Trophoblast cell (in vitro differentiated cells and primary cell): ENCODE data around the gene NSD1.

ENCODE experiments used
- DNase-seq, 2 donors: peaks; one replicate each; pipeline ENCODE4 v3.0.0-alpha.2; 2016
- H2AFZ ChIP-seq: 2 replicates; pipeline ENCODE4 v1.6.1; 2013; ENCODE audit warnings: low read length, moderate library complexity, mild to moderate bottlenecking; ENCODE audit not compliant: insufficient read depth, poor library complexity
- H2AK5ac ChIP-seq: 2 replicates; pipeline ENCODE4 v1.6.1; 2013; ENCODE audit warnings: mild to moderate bottlenecking, low read length
- H2BK120ac ChIP-seq: 2 replicates; pipeline ENCODE4 v1.6.1; 2013; ENCODE audit warnings: low read length, mild to moderate bottlenecking, moderate library complexity; ENCODE audit not compliant: insufficient read depth, poor library complexity
- H2BK12ac ChIP-seq: 2 replicates; pipeline ENCODE4 v1.6.1; 2013; ENCODE audit warnings: mild to moderate bottlenecking, low read length, moderate library complexity
- H2BK5ac ChIP-seq: 2 replicates; pipeline ENCODE4 v1.6.1; 2013; ENCODE audit warnings: low read length, low read depth, moderate library complexity, mild to moderate bottlenecking; ENCODE audit not compliant: poor library complexity
- H3K14ac ChIP-seq: 2 replicates; pipeline ENCODE4 v1.6.1; 2013; ENCODE audit warnings: mild to moderate bottlenecking, low read length
- H3K18ac ChIP-seq: 2 replicates; pipeline ENCODE4 v1.6.1; 2013; ENCODE audit warnings: mild to moderate bottlenecking, low read length
- H3K23ac ChIP-seq: 2 replicates; pipeline ENCODE4 v1.6.1; 2013; ENCODE audit warnings: low read length
- H3K27ac ChIP-seq: 2 replicates; pipeline ENCODE4 v1.5.1; 2013; ENCODE audit warnings: low read depth, mild to moderate bottlenecking, inconsistent platforms, low read length, moderate library complexity
- H3K27me3 ChIP-seq: 2 replicates; pipeline ENCODE4 v1.6.1; 2013; ENCODE audit warnings: inconsistent platforms, mild to moderate bottlenecking, low read length, moderate library complexity; ENCODE audit not compliant: insufficient read depth
- H3K36me3 ChIP-seq, 2 experiments: 1 replicate in 1 of 2; 2 replicates in 1 of 2; pipeline ENCODE4 v1.6.1; 2013; ENCODE audit warnings: low read length in 2 of 2, mild to moderate bottlenecking in 2 of 2, moderate library complexity in 1 of 2; ENCODE audit not compliant: insufficient read depth in 2 of 2, control insufficient read depth in 1 of 2
- H3K4ac ChIP-seq: 2 replicates; pipeline ENCODE4 v1.6.1; 2013; ENCODE audit warnings: low read depth, mild to moderate bottlenecking, low read length, moderate library complexity
- H3K4me1 ChIP-seq, 2 experiments: 1 replicate in 1 of 2; 2 replicates in 1 of 2; pipeline ENCODE4 v1.6.1; 2013; ENCODE audit warnings: low read length in 2 of 2, mild to moderate bottlenecking in 2 of 2, moderate library complexity in 1 of 2; ENCODE audit not compliant: insufficient read depth in 2 of 2, control insufficient read depth in 1 of 2
- H3K4me2 ChIP-seq: 2 replicates; pipeline ENCODE4 v1.6.1; 2013; ENCODE audit warnings: inconsistent platforms, mild to moderate bottlenecking, low read length, moderate library complexity
- H3K4me3 ChIP-seq: 2 replicates; pipeline ENCODE4 v1.5.1; 2013; ENCODE audit warnings: mild to moderate bottlenecking, low read depth, low read length, inconsistent platforms
- H3K79me1 ChIP-seq: one replicate; pipeline ENCODE4 v1.6.1; 2013; ENCODE audit warnings: low read length
- H3K79me2 ChIP-seq: 2 replicates; pipeline ENCODE4 v1.6.1; 2013; ENCODE audit warnings: low read length, mild to moderate bottlenecking; ENCODE audit not compliant: control insufficient read depth, insufficient read depth, poor library complexity
- H3K9ac ChIP-seq: 2 replicates; pipeline ENCODE4 v1.6.1; 2013; ENCODE audit warnings: mild to moderate bottlenecking, low read length
- H3K9me3 ChIP-seq: 2 replicates; pipeline ENCODE4 v1.6.1; 2013; ENCODE audit warnings: low read depth, mild to moderate bottlenecking, control low read depth, inconsistent platforms, low read length; ENCODE audit not compliant: insufficient read depth
- H4K12ac ChIP-seq: 2 replicates; pipeline ENCODE4 v1.6.1; 2013; ENCODE audit warnings: low read depth, mild to moderate bottlenecking, low read length, moderate library complexity
- H4K8ac ChIP-seq: 2 replicates; pipeline ENCODE4 v1.6.1; 2013; ENCODE audit warnings: low read depth, mild to moderate bottlenecking, low read length, moderate library complexity
- H4K91ac ChIP-seq: one replicate; pipeline ENCODE4 v1.6.1; 2013; ENCODE audit warnings: low read depth, mild to moderate bottlenecking, low read length, moderate library complexity
- WGBS: extraction: QIAGEN DNeasy Blood & Tissue Kit; methylation state at CpG from one replicate; pipeline ENCODE4 v1.1.7; 2013; ENCODE audit warnings: missing lambda C conversion rate; ENCODE audit not compliant: insufficient read length, insufficient coverage; ENCODE audit errors: extremely low coverage; 5-methylcytosine and 5-hydroxymethylcytosine counted together

NSD1 gene

GRCh38 chr5:177230660-177231059 is 97.1 kb downstream of the NSD1 start:
- no peak overlapping the region for H2BK120ac ChIP-seq
- H3K4ac ChIP-seq, result no peak overlapping the region
- no peaks in the 10 kb centered on the region for H3K79me1 ChIP-seq
- no peak overlapping the region for H3K4me3 ChIP-seq
- DNase-seq, result no peak
- no peak overlapping the region for H3K18ac ChIP-seq
- H3K79me2 ChIP-seq, result peaks cover 2% of the 10 kb centered on the region
- no peak overlapping the region for H3K9ac ChIP-seq
- no peak overlapping the region for H2AK5ac ChIP-seq
- H3K4me2 ChIP-seq, result no peak overlapping the region
- no peak overlapping the region for H2BK5ac ChIP-seq
- no peaks in the 10 kb centered on the region for H3K27me3 ChIP-seq
- no peak overlapping the region for H3K27ac ChIP-seq
- no peak overlapping the region for H3K23ac ChIP-seq
- H2AFZ ChIP-seq, result no peak overlapping the region
- H2BK12ac ChIP-seq, result no peak overlapping the region
- no CpG with 5 or more reads among the region's 6 CpGs for WGBS
- H3K36me3 ChIP-seq, result peaks cover 7 to 8% of the 10 kb centered on the region in 2 experiments
- H3K9me3 ChIP-seq, result no peaks in the 10 kb centered on the region
- H3K4me1 ChIP-seq, result peaks cover 0 to 4% of the 10 kb centered on the region in 2 experiments
- H4K8ac ChIP-seq, result no peak overlapping the region
- H3K14ac ChIP-seq, result no peak overlapping the region
- H4K91ac ChIP-seq, result no peak overlapping the region
- no peak overlapping the region for H4K12ac ChIP-seq

GRCh38 chr5:177231479-177232250 is 98.1 kb downstream of the NSD1 start:
- Histone ChIP-seq H3K18ac (no peak overlapping the region), H3K14ac (no peak overlapping the region), H3K4me3 (no peak overlapping the region), H3K23ac (no peak overlapping the region), H3K4me2 (no peak overlapping the region), H3K27me3 (no peaks in the 10 kb centered on the region), H3K9ac (no peak overlapping the region), H2AFZ (no peak overlapping the region), H2BK12ac (no peak overlapping the region), H2BK120ac (no peak overlapping the region), H2BK5ac (no peak overlapping the region), H4K8ac (no peak overlapping the region), H3K4me1 (peaks cover 0 to 4% of the 10 kb centered on the region in 2 experiments), H4K12ac (no peak overlapping the region), H4K91ac (no peak overlapping the region), H3K4ac (no peak overlapping the region), H3K27ac (no peak overlapping the region), H3K9me3 (no peaks in the 10 kb centered on the region), H3K79me1 (no peaks in the 10 kb centered on the region), H3K79me2 (peaks cover 2% of the 10 kb centered on the region), H2AK5ac (no peak overlapping the region), H3K36me3 (peaks cover 4 to 5% of the 10 kb centered on the region in 2 experiments)
- WGBS, result no CpG with 5 or more reads among the region's 11 CpGs
- no peak for DNase-seq

- Histone ChIP-seq H2BK120ac (no peak overlapping the region), H3K27ac (no peak overlapping the region), H2BK5ac (no peak overlapping the region), H4K12ac (no peak overlapping the region), H3K18ac (no peak overlapping the region), H3K79me2 (peaks cover 2% of the 10 kb centered on the region), H2BK12ac (no peak overlapping the region), H3K23ac (no peak overlapping the region), H2AK5ac (no peak overlapping the region), H2AFZ (no peak overlapping the region), H3K27me3 (no peaks in the 10 kb centered on the region), H3K4me1 (peaks cover 0 to 4% of the 10 kb centered on the region in 2 experiments), H3K9me3 (no peaks in the 10 kb centered on the region), H3K4me2 (no peak overlapping the region), H3K36me3 (peaks cover 7 to 9% of the 10 kb centered on the region in 2 experiments), H3K79me1 (no peaks in the 10 kb centered on the region), H3K14ac (no peak overlapping the region), H4K8ac (no peak overlapping the region), H3K4ac (no peak overlapping the region), H3K4me3 (no peak overlapping the region), H4K91ac (no peak overlapping the region), H3K9ac (no peak overlapping the region)
- DNase-seq, result no peak
- no CpG with 5 or more reads among the region's 4 CpGs for WGBS
Observed at GRCh38 chr5:177232358-177232757, 98.8 kb downstream of the NSD1 start.

GRCh38 chr5:177232761-177233160 is 99.2 kb downstream of the NSD1 start:
- H3K9ac ChIP-seq, result no peak overlapping the region
- H3K18ac ChIP-seq, result no peak overlapping the region
- no peak overlapping the region for H2BK120ac ChIP-seq
- H3K4me1 ChIP-seq, result peaks cover 0 to 4% of the 10 kb centered on the region in 2 experiments
- no peak overlapping the region for H2AK5ac ChIP-seq
- peak; percentile 54 to 78 for DNase-seq
- H3K4me2 ChIP-seq, result no peak overlapping the region
- no peaks in the 10 kb centered on the region for H3K9me3 ChIP-seq
- no peaks in the 10 kb centered on the region for H3K79me1 ChIP-seq
- H2BK5ac ChIP-seq, result no peak overlapping the region
- H3K14ac ChIP-seq, result no peak overlapping the region
- H4K91ac ChIP-seq, result no peak overlapping the region
- no peak overlapping the region for H2BK12ac ChIP-seq
- peaks cover 2% of the 10 kb centered on the region for H3K79me2 ChIP-seq
- peaks cover 9 to 11% of the 10 kb centered on the region in 2 experiments for H3K36me3 ChIP-seq
- H3K4me3 ChIP-seq, result no peak overlapping the region
- no peak overlapping the region for H4K8ac ChIP-seq
- no peak overlapping the region for H4K12ac ChIP-seq
- H3K27me3 ChIP-seq, result no peaks in the 10 kb centered on the region
- H3K4ac ChIP-seq, result no peak overlapping the region
- no peak overlapping the region for H2AFZ ChIP-seq
- no peak overlapping the region for H3K27ac ChIP-seq
- no CpG with 5 or more reads among the region's 1 CpG for whole genome bisulfite sequencing
- no peak overlapping the region for H3K23ac ChIP-seq
